Endometrial microvascular endothelial cells (primary cell): ENCODE data around the gene MTHFSD. TPM values are rescaled to one million over a fixed set of nuclear protein-coding genes. Genes with fewer than 3 reads are reported as not detected.

ENCODE experiments used
- in situ Hi-C: cut with HindIII; loops from 2 replicates; pipeline ENCODE4 v1.10.0; 2017; ENCODE audit warnings: low sequenced_read_pairs, low pct_unique_long_range_greater_than_20kb; ENCODE audit errors: inconsistent ontology term
- total RNA-seq: library from RNA; depleted of rRNA; stranded (reverse); fragments of >200 nt; gene quantifications from one replicate; pipeline ENCODE4 v1.2.3, GENCODE V29; 2015; ENCODE audit errors: inconsistent ontology term

MTHFSD gene
- total RNA-seq, 1 donor from 2014 or later: 4.8 TPM

DNA sequence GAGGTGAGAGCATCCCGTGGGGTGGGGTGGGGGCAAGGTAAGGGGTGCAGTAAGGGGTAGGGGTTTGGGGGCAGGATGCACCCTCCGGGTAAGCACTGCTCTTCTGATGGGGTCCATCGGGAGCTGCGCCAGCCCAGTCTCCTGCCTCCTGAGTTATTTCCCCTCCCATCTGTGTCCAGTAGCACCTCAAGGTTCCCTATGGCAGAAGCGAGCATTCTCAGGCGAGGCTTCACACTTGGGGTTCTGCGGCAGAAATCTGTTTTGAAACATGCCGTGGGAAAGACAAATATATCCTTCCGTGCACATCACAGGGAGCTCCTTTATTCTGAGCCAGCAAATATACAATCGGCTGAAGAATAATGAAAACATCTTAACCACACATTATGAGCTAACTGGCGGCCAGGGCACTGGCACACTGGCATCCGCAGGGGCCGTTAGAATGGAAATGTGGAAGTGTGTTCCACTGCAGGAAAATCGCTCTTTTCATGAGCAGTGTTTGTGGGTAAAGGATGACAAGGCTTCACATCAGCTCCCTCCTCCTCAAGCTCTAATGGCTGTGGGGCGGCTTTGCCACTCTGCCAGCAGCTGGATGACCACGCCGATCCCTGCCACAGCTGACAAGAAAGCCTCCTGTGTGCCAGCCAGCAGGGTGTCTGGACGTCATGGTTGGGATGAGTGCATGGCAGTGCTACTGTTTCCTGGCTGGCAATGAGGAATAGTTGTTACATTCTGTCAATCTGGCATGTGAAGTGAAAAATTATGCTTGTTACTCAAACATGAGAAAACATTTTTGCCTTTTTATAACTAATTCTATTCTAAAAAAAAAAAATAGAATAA, 20.0 kb downstream of the MTHFSD start:
- in situ Hi-C loops: no loop called here

DNA sequence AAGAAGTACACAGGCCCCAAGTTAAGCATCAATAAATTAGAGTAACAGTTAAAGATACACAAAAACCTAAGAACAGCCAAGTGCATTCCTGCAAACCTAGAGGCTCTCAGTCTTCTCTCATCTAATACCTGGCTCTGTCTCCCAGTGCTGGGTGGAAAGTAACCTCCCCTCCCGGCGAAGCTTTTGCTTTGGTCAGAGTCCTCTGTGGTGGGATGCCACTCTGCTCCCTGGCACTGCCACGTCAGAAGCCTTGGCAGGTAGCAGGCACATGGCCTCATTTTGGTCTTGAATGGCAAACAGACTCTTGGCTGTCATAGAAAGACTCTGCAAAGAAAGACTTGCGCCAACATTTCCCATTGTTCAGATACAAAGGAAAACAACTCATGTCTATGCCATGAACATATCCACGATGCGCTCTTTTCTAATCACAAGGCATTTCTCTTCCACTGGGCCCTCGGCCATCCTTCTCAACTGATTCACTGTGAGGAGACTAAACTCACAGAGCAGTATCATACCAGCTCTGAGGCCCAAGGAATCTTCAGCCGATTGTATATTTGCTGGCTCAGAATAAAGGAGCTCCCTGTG, 21.2 kb downstream of the MTHFSD start:
- in situ Hi-C loops: no loop called here

DNA sequence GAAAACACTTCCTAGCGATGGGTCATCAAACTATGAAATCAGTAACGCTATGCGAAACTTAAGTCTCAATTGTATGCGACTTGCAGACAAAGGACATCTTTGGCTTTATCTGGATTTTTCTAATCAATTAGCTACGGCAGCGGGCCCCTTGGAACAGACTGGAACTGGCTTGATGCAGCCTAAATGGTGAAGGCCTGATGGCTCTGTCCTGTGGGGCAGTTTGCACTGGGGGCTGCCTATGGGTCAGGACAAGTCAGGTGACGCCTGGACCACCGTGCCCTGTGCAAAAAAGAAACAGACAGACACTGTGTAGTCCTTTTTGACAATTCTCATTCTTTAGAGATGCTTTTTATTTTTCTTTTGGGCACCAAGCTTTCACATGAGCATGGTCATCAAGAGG, 22.0 kb downstream of the MTHFSD start:
- in situ Hi-C loops: no loop called here

DNA sequence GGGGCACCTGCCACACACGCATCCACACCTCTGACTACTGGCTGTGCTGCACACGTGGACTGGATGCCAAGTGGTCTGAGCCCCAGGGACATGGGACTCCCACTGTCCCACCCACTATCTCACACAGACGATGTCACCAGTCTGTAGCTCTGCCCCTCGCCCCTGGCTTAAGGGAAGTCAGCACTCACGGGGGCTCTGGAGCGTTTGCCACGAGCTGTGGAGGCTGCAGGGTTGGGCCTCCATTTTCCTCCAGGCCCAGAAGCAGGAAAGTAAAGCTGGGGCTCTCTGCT, 22.6 kb downstream of the MTHFSD start:
- in situ Hi-C loops: no loop called here

DNA sequence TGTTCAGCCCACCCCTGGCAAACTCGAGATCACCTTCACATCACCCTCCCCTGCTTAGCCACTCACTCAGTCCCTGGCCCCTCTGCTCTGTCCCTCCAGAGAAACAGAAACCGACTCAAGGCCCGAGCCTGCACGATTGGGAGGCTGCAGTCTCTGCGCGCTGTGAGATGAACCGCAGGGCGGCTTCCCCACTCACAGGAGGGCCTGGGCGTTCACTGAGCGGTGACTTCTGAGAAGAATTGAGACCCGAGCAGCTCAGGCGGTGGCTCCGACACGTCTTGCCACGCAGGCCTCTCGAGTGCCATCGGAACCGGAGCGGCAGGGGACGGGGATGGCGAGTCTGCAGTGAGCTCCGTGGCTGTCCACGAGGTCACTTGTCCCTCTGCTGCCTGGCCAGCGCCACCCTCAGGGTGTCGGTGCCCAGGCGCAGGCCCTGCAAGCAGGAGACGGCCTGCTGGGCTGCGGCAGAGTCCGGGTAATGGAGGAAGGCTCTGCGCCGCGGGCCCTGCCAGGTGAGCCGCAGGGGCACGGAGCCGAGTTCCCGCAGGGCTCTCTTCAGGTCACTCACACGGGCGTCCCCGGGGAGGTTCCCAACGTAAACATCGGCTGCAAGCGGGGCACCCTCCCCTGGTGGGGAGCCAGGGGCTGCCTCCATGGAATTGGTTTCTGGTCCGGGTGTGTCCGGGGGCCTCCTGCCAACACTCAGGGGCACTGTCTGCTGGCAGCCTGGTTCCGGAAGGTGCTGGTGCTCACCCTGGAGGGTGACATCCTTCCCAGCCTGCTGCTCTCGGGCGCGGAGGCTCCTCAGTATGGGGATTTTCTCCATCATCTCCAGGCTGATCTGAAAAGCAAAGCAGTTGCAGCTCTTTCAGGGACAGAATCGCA, 23.2 kb downstream of the MTHFSD start:
- in situ Hi-C loops: no loop called here

DNA sequence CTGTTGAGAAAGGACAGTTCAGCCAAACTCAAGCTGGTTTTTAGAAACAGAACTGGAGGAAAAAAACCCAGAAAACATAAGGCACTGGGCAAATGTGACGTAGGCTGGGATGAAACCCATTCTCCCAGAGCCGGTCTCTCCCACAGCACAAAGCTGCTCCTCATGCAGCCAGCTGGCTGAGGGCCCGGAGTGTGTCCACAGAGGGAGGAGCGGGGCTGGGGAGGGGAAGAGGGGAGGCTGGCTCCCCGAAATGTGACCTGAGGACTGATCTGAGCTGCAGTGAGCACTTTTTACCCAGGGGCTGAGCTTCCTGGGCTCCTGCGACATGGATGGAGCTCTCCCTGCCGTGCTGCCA, 23.9 kb downstream of the MTHFSD start:
- in situ Hi-C loops: no loop called here

DNA sequence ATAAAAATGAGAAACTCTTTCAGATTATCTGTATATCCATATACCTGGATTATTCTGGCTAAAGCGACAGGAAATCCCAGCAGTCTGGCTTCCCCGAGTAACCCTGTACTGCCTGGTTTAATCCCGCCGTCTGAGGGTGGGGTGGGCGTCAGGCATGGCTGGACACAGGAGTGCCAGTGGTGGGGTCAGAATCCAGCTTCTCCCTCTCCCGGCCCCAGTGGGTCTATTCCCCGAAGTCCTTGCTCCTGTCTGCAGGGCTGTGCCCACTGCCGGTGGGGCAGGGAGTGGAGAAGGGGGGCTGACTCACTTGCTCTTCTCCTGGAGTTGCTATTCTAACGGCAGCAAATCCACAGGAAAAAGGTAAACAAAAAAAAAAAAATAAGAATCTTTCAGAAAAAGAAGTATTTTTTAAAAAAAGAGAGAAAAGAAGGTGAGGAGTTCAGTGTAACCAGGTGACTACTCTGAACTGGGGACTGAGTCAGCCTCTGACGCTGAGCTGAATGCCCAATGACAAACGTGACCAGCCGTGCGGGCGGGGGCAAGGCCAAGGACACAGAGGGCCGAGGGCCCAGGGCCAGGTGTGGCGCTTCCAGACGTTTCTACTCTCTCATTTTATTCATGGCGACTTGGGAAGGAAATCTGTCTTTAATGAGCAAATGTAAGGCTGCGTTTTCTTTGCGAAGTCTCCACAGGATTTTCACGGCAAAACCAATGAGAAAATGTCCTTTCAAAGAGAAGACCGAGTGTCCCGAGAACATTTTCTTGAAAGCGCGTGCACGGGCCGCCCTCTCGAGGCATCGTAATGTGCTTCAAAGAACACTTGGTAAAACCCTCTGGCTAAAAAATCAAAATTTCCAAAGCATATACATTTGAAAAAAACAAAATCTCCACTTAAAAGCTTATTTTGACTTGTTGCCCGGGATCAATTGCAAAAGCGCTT, 24.5 kb downstream of the MTHFSD start:
- in situ Hi-C loops: no loop called here

DNA sequence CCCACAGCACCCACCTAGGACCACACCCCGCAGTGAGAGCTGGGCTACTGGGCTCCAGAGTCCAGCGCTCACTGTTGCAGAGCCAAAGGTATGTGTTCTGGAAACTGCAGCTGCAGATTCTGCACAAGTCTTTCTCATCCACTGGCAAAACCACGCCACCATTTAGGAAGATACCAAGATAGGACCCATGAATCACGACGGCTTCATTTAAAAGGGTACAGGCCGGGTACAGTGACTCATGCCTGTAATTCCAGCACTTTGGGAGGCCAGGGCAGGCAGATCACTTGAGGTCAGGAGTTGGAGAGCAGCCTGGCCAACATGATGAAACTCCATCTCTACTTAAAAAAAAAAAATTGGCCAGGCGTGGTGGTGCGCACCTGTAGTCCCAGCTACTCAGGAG, 25.9 kb downstream of the MTHFSD start:
- in situ Hi-C loops: no loop called here

DNA sequence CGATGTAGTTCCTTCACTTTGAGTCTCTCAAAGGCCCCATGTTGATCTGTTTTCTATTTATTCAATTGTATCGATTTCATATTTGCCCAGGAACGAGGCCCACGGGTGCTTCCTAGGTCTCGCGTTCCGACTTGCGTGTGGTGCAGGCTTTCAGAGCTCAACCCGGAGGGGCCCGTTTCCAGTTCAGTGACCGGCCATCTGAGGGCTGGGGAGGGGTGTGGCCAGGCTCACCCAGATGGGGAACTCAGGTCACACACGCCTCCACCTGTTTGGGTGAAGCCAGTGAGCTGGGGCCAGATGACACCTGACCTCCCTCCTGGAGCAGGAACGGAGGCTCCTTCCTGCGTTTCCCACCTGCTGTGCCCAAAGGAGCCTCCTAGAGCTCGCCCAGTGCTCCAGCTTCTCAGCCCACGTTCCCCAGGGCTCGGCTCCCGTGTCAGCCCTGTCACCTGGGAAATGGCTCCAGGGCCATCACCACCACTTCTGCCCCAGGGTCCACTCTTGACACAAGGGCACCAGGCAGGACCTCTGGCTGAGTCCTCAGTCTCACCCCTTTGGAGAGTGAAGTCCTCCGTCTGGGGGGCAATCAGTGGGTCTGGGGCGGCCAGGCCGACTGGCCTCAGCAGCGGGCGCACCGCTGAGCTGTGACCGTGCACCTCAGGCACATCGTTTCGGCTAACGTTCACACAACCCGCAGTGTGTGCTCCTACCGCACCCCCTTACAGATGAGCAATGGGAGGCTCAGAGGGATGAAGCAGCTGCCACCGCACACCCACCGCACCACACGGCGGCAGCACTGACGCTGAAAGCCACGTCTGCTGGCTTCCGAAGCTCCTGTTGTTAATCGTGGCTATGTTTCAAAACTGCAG, 26.7 kb downstream of the MTHFSD start:
- in situ Hi-C loops: no loop called here

DNA sequence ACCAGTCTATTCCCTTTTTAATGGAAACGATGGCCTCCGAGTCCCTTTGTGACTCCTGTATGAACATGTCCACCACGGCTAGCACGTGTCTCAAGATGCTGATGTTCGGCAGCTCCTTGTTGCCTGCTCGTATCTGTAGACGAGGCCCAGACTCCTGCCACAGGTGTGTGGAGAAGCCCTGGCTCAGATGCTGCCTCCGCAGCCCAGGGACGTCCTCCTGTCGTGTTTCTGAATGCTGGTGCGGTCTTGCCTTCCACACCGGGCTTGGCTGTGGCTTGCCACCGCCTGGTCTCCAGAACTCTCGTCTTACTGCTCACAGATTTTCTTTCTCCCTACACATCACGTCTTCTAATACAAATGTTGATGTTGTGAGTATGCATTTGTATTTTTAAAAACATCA, 27.7 kb downstream of the MTHFSD start:
- in situ Hi-C loops: no loop called here

DNA sequence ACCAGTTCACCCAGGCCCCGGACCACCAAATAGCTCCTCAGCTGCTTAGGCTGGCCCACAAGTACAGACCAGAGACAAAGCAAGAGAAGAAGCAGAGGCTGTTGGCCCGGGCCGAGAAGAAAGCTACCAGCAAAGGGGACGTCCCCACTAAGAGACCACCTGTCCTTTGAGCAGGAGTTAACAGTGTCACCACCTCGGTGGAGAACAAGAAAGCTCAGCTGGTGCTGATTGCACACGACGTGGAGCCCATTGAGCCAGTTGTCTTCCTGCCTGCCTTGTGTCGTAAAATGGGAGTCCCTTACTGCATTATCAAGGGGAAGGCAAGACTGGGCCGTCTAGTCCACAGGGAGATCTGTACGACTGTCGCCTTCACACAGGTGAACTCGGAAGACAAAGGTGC, 29.3 kb downstream of the MTHFSD start:
- in situ Hi-C loops: no loop called here

DNA sequence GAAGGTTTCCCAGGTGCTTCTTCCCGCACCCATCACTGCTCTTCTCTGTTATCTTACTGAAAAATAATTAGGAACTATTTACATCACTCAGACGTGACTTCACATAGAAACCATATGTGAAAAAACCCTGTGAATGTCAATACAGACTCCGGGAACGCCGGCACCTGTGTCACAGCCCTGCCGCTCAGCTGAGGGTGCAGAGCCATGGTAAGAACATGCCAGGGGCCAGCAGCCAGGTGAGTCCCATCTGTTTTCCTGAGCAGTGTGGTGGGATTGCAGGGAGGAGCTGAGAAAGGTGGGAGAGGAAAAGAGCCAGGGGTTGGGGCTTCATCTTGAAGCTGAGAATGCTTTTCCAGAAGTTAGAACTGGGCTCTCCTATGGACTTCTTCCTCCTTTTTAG, 31.0 kb downstream of the MTHFSD start:
- in situ Hi-C loops: no loop called here

DNA sequence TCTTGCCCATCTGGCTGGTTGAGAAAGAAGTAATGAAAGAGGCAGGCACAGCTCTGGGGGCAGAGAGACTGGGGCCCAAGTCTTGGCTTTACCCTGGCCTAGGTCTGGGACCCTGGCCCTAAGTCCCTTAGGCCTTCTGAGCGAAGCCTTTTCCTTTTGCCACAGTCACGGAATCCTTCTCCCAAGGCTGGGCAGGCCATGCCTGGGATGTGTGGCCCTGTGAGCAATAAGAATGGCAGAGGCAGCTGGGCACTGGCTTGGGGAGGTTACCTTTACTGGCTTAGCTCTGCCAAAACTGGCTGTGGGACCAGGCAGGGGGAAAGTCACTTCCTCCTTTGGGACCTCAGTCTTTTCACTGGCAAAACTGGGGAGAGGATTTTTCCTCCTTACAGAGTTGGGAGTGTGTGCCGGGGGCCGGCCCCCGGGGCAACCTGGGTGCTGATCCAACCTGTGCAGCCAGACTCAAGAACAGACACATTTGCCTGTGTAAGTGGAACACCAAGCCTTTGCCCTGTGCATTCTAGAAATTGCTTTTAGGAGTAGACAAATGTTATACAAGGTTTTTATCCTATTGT, 31.8 kb downstream of the MTHFSD start:
- in situ Hi-C loops: no loop called here

DNA sequence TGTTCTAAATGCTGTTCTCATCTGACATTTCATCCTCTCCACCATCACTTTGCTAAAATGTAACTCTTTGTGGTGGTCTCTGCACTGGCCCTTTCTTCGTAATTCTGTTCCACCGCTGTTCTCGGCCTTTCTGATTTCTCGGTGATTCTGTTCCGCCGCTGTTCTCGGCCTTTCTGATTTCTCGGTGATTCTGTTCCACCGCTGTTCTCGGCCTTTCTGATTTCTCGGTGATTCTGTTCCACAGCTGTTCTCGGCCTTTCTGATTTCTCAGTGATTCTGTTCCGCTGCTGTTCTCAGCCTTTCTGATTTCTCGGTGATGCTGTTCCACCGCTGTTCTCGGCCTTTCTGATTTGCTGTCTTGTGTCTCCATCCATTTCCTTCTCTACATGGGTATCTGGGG, 32.4 kb downstream of the MTHFSD start:
- in situ Hi-C loops: no loop called here

DNA sequence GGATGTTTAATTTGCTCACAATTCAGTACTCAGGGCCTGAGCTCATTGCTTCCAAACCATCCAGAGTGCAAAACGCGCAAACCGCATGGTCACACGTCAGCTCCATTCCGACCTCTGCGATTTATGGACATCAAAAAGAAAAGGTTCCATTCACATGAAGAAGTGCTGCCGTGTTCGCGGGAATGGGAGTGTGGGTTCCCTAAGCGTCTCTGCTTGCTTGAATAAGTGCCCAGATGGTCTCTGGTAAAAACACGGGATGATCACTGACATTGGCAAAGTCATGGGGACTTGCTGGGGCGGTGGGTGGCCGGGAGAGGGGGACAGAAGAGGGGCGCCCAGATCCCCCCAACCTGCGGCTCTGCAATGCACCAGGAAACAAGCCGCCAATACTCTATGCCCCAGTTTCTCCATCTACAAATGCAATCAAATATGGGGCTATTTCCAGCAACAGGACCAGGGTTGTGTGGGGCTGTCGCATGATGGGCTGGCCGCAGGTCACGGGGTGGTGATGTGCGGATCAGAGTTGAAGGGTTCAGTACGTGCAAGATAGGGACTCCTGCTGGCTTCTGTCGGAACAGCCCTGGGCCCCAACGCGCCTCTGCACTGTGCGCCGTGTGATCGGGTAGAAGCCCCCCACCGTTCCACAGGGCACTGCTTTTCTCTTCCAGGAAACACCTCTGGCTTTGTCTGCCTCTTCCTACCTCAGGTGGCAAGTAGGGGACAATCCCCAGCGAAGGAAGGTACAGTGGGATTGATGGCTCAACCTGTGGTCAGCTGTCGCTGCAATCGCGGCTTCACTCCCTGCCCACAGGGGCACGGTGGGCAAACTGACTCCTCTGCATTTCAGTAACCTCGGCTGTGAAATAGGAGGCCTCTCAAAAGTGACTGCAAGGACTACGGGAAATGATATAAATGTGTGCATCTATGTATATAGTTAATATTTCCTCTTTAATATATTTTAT, 33.5 kb downstream of the MTHFSD start:
- in situ Hi-C loops: no loop called here

DNA sequence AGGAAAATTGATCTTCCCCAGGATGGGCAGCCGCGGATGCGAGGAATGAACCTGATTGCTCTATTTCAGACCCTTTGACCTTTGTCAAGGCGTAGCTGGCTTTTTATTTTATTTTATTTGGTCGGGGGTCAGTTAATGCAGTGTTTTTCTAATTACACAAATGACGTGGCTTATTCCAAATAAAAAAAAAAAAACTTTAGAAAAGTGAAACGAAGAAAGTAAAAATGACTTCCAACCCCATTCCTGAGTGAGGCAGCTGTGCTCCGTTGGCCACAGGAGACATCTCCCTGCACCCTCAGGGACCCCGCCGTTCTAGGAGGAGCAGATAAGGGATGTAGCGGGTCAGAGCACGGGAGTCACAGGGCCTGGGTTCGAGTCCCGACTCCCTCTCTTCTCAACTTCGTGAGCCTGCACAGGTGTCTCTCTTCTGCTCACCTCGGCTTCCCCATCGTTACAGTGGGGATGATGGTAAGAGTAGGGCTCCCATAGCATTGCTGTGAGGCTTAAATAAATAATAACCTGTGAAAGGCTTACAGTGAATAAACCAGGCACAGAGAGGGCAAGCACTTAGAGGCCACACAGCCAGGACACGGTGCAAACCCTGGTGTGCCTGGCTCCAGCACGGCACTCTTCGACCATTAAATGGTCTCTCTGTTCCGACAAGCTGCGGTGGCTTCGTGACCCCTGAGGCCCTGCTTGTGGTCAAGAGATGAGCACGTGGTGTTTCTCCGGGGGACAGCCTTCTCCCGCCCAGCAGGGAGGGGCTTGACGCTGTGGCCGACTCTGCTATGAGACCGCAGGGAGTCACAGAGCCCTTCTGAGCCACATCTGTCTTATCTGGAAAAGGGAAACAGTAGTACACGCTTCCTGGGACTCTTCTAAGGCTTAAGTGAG, 34.5 kb downstream of the MTHFSD start:
- in situ Hi-C loops: no loop called here
